WI38 (cell line): ENCODE results near the gene PVALB.

Source experiments
- H3K4me3 ChIP-seq: 2 replicates; pipeline ENCODE4 v1.5.1; 2011; ENCODE audit warnings: low read depth, mild to moderate bottlenecking, control low read depth, low read length
- CTCF ChIP-seq: IDR thresholded peaks from 2 replicates; pipeline ENCODE4 v1.5.1; 2012; ENCODE audit warnings: low read depth, mild to moderate bottlenecking, control low read depth, low read length

PVALB gene

GRCh38 chr22:36767035-36767775, 49.6 kb downstream of the PVALB start:
- no peak for TF ChIP-seq CTCF
- no peak overlapping the region for H3K4me3 ChIP-seq

- no peak for TF ChIP-seq CTCF
- no peak overlapping the region for H3K4me3 ChIP-seq
These were observed 50.8 kb downstream of the PVALB start for GRCh38 chr22:36765943-36766450.

- TF ChIP-seq CTCF = no peak
- H3K4me3 ChIP-seq = no peak overlapping the region
These were observed 51.5 kb downstream of the PVALB start for GRCh38 chr22:36765131-36765942.

- H3K4me3 ChIP-seq = no peak overlapping the region
- no peak for TF ChIP-seq CTCF
These were observed 52.2 kb downstream of the PVALB start for GRCh38 chr22:36764641-36765040.

GRCh38 chr22:36764060-36764459, 52.8 kb downstream of the PVALB start:
- TF ChIP-seq CTCF = no peak
- H3K4me3 ChIP-seq = no peak overlapping the region

GRCh38 chr22:36763576-36763975, 53.3 kb downstream of the PVALB start:
- no peak for TF ChIP-seq CTCF
- no peak overlapping the region for H3K4me3 ChIP-seq

- H3K4me3 ChIP-seq = no peak overlapping the region
- no peak for TF ChIP-seq CTCF
These were observed 54.1 kb downstream of the PVALB start for GRCh38 chr22:36762687-36763260.
